Astrocyte (in vitro differentiated cells and primary cell): ENCODE results near the gene BCL11B.

Experiments
- EZH2 ChIP-seq: IDR thresholded peaks from 2 replicates; pipeline ENCODE4 v1.6.1; 2012; ENCODE audit warnings: mild to moderate bottlenecking, low read length, inconsistent platforms; ENCODE audit not compliant: insufficient read depth
- TF ChIP-seq, protein P1 (sequence below): IDR thresholded peaks from 2 replicates; pipeline ENCODE4 v1.5.1; 2011; ENCODE audit warnings: low read depth, mild to moderate bottlenecking, inconsistent platforms, low read length, moderate library complexity; ENCODE audit not compliant: insufficient read depth

DNA sequence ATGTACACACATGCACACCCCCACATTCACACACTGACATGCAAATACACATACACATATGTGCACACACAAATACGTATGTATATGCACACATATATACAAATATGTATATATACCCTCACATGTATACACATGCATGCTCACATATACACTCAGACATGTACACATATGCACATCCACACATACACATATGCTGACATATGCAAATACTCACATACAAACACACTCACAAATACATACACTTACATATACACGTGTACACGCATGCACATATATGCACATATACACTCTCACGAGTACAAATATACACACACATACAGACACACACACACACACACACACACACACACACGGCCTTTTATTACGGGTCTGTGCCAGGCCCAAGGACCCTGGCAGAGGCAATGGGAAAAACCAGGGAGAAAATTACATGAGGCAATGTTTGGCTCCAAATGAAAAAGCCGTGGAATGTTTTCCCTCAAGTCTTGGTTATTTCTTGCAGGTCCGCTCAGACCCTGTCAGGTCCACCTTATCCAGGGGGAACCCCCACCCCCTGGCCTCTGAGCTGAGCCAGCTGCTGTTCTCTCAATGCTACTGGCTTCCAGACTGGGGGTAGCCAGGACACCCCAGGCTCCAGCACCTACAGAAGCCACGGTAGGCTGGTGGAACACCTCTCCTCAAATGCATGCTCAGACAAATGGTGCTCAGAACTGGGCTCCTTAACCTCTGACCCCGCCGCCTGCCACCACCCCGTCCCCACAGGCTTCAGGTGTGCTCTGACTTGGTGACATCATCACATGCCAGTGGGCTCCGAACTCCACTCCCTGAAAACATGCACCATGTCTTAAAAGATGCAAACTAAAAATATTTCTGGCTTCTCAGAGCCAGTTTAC is 54.7 kb downstream of the BCL11B start:
- TF ChIP-seq, protein P1, sequence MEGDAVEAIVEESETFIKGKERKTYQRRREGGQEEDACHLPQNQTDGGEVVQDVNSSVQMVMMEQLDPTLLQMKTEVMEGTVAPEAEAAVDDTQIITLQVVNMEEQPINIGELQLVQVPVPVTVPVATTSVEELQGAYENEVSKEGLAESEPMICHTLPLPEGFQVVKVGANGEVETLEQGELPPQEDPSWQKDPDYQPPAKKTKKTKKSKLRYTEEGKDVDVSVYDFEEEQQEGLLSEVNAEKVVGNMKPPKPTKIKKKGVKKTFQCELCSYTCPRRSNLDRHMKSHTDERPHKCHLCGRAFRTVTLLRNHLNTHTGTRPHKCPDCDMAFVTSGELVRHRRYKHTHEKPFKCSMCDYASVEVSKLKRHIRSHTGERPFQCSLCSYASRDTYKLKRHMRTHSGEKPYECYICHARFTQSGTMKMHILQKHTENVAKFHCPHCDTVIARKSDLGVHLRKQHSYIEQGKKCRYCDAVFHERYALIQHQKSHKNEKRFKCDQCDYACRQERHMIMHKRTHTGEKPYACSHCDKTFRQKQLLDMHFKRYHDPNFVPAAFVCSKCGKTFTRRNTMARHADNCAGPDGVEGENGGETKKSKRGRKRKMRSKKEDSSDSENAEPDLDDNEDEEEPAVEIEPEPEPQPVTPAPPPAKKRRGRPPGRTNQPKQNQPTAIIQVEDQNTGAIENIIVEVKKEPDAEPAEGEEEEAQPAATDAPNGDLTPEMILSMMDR, result no peak
- TF ChIP-seq EZH2, result no peak
